CD14-positive monocyte (primary cell): ENCODE results near the gene AJAP1. TPM values are rescaled to one million over a fixed set of nuclear protein-coding genes. Genes with fewer than 3 reads are reported as not detected.
A peak's percentile ranks its signal among the peaks of the same experiment; 100 is the strongest.

Source experiments
- DNase-seq, 3 donors: peaks; one replicate each; pipeline ENCODE4 v3.0.0-alpha.2; 2011 to 2022
- H2AFZ ChIP-seq: 2 replicates; pipeline ENCODE4 v1.6.0; 2012; ENCODE audit warnings: mild to moderate bottlenecking, low read depth, low read length, inconsistent platforms; ENCODE audit not compliant: insufficient read depth, poor library complexity, severe bottlenecking
- H3K27ac ChIP-seq, 2 donors: 1 replicate in 1 of 2; 2 replicates in 1 of 2; pipeline ENCODE4 v1.5.1; 2012 to 2013; ENCODE audit warnings: low read length in 2 of 2, control low read depth in 1 of 2, inconsistent platforms in 1 of 2, low read depth in 1 of 2, mild to moderate bottlenecking in 1 of 2
- H3K27me3 ChIP-seq, 2 donors: one replicate each; pipeline versions ENCODE4 v1.6.0 to v1.6.1; 2011 to 2013; ENCODE audit warnings: low read length in 2 of 2; ENCODE audit not compliant: control insufficient read depth in 2 of 2, insufficient read depth in 2 of 2
- H3K36me3 ChIP-seq, 2 donors: replicated peaks in 1 of 2; 1 replicate in 1 of 2; 2 replicates in 1 of 2; pipeline versions ENCODE4 v1.5.1 to v1.6.1; 2012 to 2013; ENCODE audit warnings: low read length in 2 of 2, control low read depth in 1 of 2, inconsistent platforms in 1 of 2, mild to moderate bottlenecking in 1 of 2; ENCODE audit not compliant: insufficient read depth in 2 of 2, control insufficient read depth in 1 of 2
- H3K4me1 ChIP-seq, 2 donors: 1 replicate in 1 of 2; 2 replicates in 1 of 2; pipeline versions ENCODE4 v1.5.1 to v1.6.1; 2012 to 2013; ENCODE audit warnings: low read length in 2 of 2, control low read depth in 1 of 2, inconsistent platforms in 1 of 2, mild to moderate bottlenecking in 1 of 2, moderate library complexity in 1 of 2; ENCODE audit not compliant: insufficient read depth in 2 of 2, control insufficient read depth in 1 of 2
- H3K4me2 ChIP-seq: replicated peaks from 2 replicates; pipeline ENCODE3; 2012; ENCODE audit warnings: low read length, moderate library complexity, mild to moderate bottlenecking; ENCODE audit not compliant: poor library complexity, severe bottlenecking; ENCODE audit errors: extremely low read depth
- H3K4me3 ChIP-seq, 3 experiments: fragments of 200-600 bp in 1 of 3; sonication (generic) in 1 of 3; replicated peaks in 1 of 3; 1 replicate in 2 of 3; 2 replicates in 1 of 3; pipeline ENCODE4 v1.5.1; 2011 to 2013; ENCODE audit warnings: low read length in 3 of 3, mild to moderate bottlenecking in 3 of 3, control low read depth in 2 of 3, low read depth in 2 of 3, inconsistent platforms in 1 of 3, moderate library complexity in 1 of 3
- H3K79me2 ChIP-seq: 2 replicates; pipeline ENCODE4 v1.6.0; 2012; ENCODE audit warnings: mild to moderate bottlenecking, control low read depth, inconsistent platforms, low read length, moderate library complexity; ENCODE audit not compliant: insufficient read depth
- H3K9ac ChIP-seq: 2 replicates; pipeline ENCODE4 v1.6.0; 2017; ENCODE audit warnings: low read length, mild to moderate bottlenecking; ENCODE audit not compliant: insufficient read depth, poor library complexity, severe bottlenecking
- H3K9me3 ChIP-seq, 2 donors: replicated peaks in 1 of 2; 1 replicate in 1 of 2; 2 replicates in 1 of 2; pipeline versions ENCODE4 v1.5.1 to v1.6.1; 2012 to 2013; ENCODE audit warnings: low read length in 2 of 2, control low read depth in 1 of 2; ENCODE audit not compliant: control insufficient read depth in 1 of 2, insufficient read depth in 1 of 2
- H4K20me1 ChIP-seq: 2 replicates; pipeline ENCODE4 v1.6.0; 2012; ENCODE audit warnings: mild to moderate bottlenecking, low read length, control low read depth, moderate library complexity; ENCODE audit not compliant: insufficient read depth
- H3K27ac Mint-ChIP-seq, 7 donors: one replicate each; pipeline ENCODE4 v1.8.0; 2020; ENCODE audit warnings: mild to moderate bottlenecking in 7 of 7, mixed read lengths in 7 of 7, moderate library complexity in 6 of 7, inconsistent platforms in 2 of 7
- H3K27me3 Mint-ChIP-seq, 3 donors: one replicate each; pipeline ENCODE4 v1.8.0; 2021 to 2022; ENCODE audit warnings: low read depth in 3 of 3, mild to moderate bottlenecking in 3 of 3, mixed read lengths in 3 of 3, moderate library complexity in 3 of 3, inconsistent platforms in 1 of 3
- H3K36me3 Mint-ChIP-seq, 2 donors: one replicate each; pipeline ENCODE4 v1.8.0; 2020; ENCODE audit warnings: mixed read lengths in 2 of 2, inconsistent platforms in 1 of 2, mild to moderate bottlenecking in 1 of 2
- H3K4me1 Mint-ChIP-seq: one replicate; pipeline ENCODE4 v1.8.0; 2020; ENCODE audit warnings: mild to moderate bottlenecking, mixed read lengths
- H3K4me3 Mint-ChIP-seq, 2 donors: one replicate each; pipeline ENCODE4 v1.8.0; 2020; ENCODE audit warnings: mild to moderate bottlenecking in 2 of 2, mixed read lengths in 2 of 2, moderate library complexity in 1 of 2
- H3K9me3 Mint-ChIP-seq, 7 donors: one replicate each; pipeline ENCODE4 v1.8.0; 2020 to 2022; ENCODE audit warnings: mixed read lengths in 7 of 7, mild to moderate bottlenecking in 6 of 7, moderate library complexity in 6 of 7, inconsistent platforms in 2 of 7
- WGBS: methylation state at CpG from one replicate; pipeline ENCODE4 v1.1.5; 2013; ENCODE audit warnings: missing lambda C conversion rate; ENCODE audit not compliant: insufficient coverage; 5-methylcytosine and 5-hydroxymethylcytosine counted together
- intact Hi-C, 2 donors: fragments of 100-400 bp; cut with micrococcal nuclease; formaldehyde crosslinking; loops; one replicate each; pipeline versions ENCODE4 v1.15.0 to v1.15.1; 2023
- polyA plus RNA-seq, 3 donors: library from polyadenylated mRNA; depleted of rRNA in 1 of 3; unstranded in 2 of 3; stranded (reverse) in 1 of 3; fragments of 300-500 nt in 2 of 3; fragments of >200 nt in 1 of 3; fragmentation: Illumina TruSeq in 2 of 3; gene quantifications; 1 replicate in 2 of 3; 2 replicates in 1 of 3; pipeline ENCODE4 v1.2.3, GENCODE V29; 2012 to 2021
- TF ChIP-seq, protein P1 (sequence below): fragments of 200-600 bp; IDR thresholded peaks from one replicate; pipeline ENCODE4 v1.8.0; 2022; ENCODE audit warnings: antibody characterized with exemption, mild to moderate bottlenecking

AJAP1 gene
- polyA plus RNA-seq, 3 donors, result not detected

DNA sequence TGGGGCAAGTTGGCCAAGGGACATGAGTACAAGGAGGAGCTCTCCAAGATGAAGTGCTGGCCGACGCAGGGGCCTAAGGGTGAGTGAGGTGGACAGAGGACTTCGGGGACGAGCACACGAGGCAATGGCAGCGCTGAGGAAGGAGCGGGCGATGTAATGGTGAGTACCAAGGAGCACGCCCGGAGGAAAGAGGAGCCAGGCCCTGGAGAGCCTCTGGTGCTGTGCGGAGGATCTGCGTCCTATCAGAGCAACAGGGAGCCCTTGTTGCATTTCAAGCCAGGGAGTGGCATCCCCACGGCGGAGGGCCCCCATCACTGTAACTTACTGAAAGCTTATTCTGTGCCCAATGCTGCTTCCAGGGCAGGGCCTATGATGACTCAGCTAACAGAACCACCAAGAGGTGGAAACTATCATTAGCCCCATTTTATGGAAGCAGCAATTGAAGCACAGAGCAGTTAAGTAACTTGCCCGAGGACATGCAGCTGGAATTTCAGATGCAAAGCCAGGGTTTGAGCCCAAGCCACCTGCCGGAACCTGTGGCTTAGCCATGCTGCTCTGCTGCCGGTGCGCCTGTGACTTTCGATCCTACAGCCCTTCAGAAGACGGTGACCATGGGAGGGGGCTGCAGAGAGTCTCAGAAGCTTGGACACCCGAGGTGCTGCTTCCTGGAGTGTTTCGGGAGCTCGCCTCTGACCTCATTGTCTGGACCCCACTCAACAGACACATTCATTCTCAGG lies 17.6 kb upstream of the AJAP1 start:
- Mint-ChIP-seq H3K36me3 (no peaks in the 10 kb centered on the region), H3K4me3 (no peak overlapping the region), H3K27me3 (peaks cover 7 to 17% (median 12%) of the 10 kb centered on the region in 3 donors), H3K9me3 (peaks cover 0 to 5% (median 2%) of the 10 kb centered on the region in 7 donors), H3K4me1 (peaks cover 9% of the 10 kb centered on the region), H3K27ac (no peak overlapping the region)
- TF ChIP-seq, protein P1, sequence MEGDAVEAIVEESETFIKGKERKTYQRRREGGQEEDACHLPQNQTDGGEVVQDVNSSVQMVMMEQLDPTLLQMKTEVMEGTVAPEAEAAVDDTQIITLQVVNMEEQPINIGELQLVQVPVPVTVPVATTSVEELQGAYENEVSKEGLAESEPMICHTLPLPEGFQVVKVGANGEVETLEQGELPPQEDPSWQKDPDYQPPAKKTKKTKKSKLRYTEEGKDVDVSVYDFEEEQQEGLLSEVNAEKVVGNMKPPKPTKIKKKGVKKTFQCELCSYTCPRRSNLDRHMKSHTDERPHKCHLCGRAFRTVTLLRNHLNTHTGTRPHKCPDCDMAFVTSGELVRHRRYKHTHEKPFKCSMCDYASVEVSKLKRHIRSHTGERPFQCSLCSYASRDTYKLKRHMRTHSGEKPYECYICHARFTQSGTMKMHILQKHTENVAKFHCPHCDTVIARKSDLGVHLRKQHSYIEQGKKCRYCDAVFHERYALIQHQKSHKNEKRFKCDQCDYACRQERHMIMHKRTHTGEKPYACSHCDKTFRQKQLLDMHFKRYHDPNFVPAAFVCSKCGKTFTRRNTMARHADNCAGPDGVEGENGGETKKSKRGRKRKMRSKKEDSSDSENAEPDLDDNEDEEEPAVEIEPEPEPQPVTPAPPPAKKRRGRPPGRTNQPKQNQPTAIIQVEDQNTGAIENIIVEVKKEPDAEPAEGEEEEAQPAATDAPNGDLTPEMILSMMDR, result no peak
- H3K4me2 ChIP-seq, result no peak overlapping the region
- WGBS, result 91% methylated on average over 16 of the region's 23 CpGs
- peaks cover 0 to 4% of the 10 kb centered on the region in 2 donors for H3K27me3 ChIP-seq
- H3K36me3 ChIP-seq, result no peaks in the 10 kb centered on the region
- H3K4me3 ChIP-seq, result no peak overlapping the region
- no peak overlapping the region for H3K9ac ChIP-seq
- no peak overlapping the region for H2AFZ ChIP-seq
- DNase-seq, result no peak
- H3K4me1 ChIP-seq, result peaks cover 7 to 8% of the 10 kb centered on the region in 2 donors
- no peaks in the 10 kb centered on the region for H4K20me1 ChIP-seq
- H3K9me3 ChIP-seq, result peaks cover 0 to 5% of the 10 kb centered on the region in 2 donors
- no peak overlapping the region for H3K27ac ChIP-seq
- H3K79me2 ChIP-seq, result no peaks in the 10 kb centered on the region
- intact Hi-C loops, result no loop called here

DNA sequence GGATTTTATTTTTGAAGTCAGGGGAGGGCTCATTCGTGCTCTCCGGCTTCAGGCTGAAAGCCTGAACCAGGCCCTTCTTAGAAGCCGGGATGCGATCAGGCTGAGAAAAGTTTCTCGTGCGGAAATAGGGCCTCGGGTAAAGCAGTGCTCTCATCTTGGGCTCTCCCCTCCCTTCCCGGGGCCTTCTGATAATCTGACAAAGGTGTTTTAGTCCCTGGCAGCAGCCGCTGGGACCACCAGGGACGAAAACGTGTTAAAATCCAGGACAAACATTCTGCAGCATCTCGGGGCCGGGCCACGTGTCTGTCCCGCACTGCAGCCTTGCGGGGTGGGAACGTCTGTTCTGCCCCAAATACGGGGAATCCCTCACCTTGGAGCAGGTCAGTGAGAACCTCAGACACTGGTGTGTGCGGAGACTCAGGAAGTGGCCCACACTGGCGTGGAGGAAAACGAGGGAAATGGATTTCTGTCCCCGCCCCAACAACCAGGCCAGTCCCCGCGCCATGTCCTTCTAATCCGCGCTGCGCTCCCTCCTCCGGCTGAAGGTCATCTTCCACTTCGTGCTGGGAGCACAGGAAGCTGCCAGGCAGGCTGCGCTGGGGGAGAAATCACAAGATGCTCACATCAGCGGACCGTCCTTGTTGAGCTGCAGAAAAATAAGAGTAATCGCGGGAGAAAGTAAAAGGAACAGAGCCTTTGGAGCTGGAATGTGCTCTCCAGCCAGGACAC lies 16.6 kb upstream of the AJAP1 start:
- Mint-ChIP-seq H3K9me3 (peaks cover 0 to 5% (median 2%) of the 10 kb centered on the region in 7 donors), H3K4me3 (peak overlapping the region; percentile 49 to 61), H3K27me3 (peaks cover 7 to 15% (median 12%) of the 10 kb centered on the region in 3 donors), H3K27ac (peak overlapping the region in 3 of 7 donors; percentile 20 to 57 (median 56)), H3K4me1 (peaks cover 9% of the 10 kb centered on the region), H3K36me3 (no peaks in the 10 kb centered on the region)
- no peaks in the 10 kb centered on the region for H3K36me3 ChIP-seq
- H3K9me3 ChIP-seq, result peaks cover 0 to 5% of the 10 kb centered on the region in 2 donors
- H2AFZ ChIP-seq, result peak overlapping the region; percentile 17
- H3K4me2 ChIP-seq, result no peak overlapping the region
- no peak overlapping the region for H3K9ac ChIP-seq
- no peaks in the 10 kb centered on the region for H3K79me2 ChIP-seq
- intact Hi-C loops, result no loop called here
- WGBS, result 64% methylated on average over 34 of the region's 34 CpGs
- H3K4me3 ChIP-seq, result no peak overlapping the region
- H3K27ac ChIP-seq, result no peak overlapping the region
- TF ChIP-seq, protein P1, result no peak
- H3K4me1 ChIP-seq, result peaks cover 7 to 8% of the 10 kb centered on the region in 2 donors
- peaks cover 0 to 4% of the 10 kb centered on the region in 2 donors for H3K27me3 ChIP-seq
- DNase-seq, result no peak
- no peaks in the 10 kb centered on the region for H4K20me1 ChIP-seq
